A673 (cell line): ENCODE results near the gene CCDC78. TPM values are rescaled to one million over a fixed set of nuclear protein-coding genes. Genes with fewer than 3 reads are reported as not detected.

Experiments
- BruUV-seq: library from RNA; stranded (reverse); fragments of 400-500 nt; replicated peaks from 2 replicates; lab custom pipeline; 2021; lab: Mats Ljungman, UMichigan
- CTCF ChIA-PET: fragments of 300-600 bp; sonication (Branson Sonifier 250); formaldehyde crosslinking; loops from one replicate; lab custom pipeline; 2022; ENCODE audit warnings: antibody characterized with exemption; lab: Charles Lee
- POLR2A ChIA-PET: fragments of 300-600 bp; sonication (Branson Sonifier 250); formaldehyde crosslinking; loops from one replicate; lab custom pipeline; 2022; ENCODE audit warnings: antibody characterized with exemption; ENCODE audit not compliant: low non-redundant PET; lab: Charles Lee
- DNase-seq: peaks from one replicate; pipeline ENCODE4 v3.0.0-alpha.2; 2015; ENCODE audit warnings: low spot score
- H3K27ac ChIP-seq: fragments of 200-600 bp; sonication (generic); 2 replicates; pipeline ENCODE4 v1.5.1; 2016; ENCODE audit warnings: mixed run types, low read depth, mild to moderate bottlenecking, mixed read lengths, antibody characterized with exemption, low read length; ENCODE audit not compliant: poor library complexity, severe bottlenecking
- H3K27me3 ChIP-seq: fragments of 200-600 bp; sonication (generic); replicated peaks from 2 replicates; pipeline ENCODE4 v1.6.1; 2017; ENCODE audit warnings: mixed run types, low read depth, mild to moderate bottlenecking, mixed read lengths, antibody characterized with exemption, low read length; ENCODE audit not compliant: insufficient read depth, poor library complexity
- H3K36me3 ChIP-seq: fragments of 200-600 bp; sonication (generic); 2 replicates; pipeline ENCODE4 v1.6.1; 2016; ENCODE audit warnings: mixed run types, mild to moderate bottlenecking, mixed read lengths, antibody characterized with exemption, low read length; ENCODE audit not compliant: insufficient read depth, poor library complexity, severe bottlenecking
- H3K4me1 ChIP-seq: fragments of 200-600 bp; sonication (generic); 2 replicates; pipeline ENCODE4 v1.6.1; 2017; ENCODE audit warnings: mixed run types, mild to moderate bottlenecking, mixed read lengths, antibody characterized with exemption, low read length; ENCODE audit not compliant: insufficient read depth, poor library complexity, severe bottlenecking
- H3K4me3 ChIP-seq: fragments of 200-600 bp; sonication (generic); 2 replicates; pipeline ENCODE4 v1.5.1; 2016; ENCODE audit warnings: low read depth, mixed run types, mild to moderate bottlenecking, mixed read lengths, low read length; ENCODE audit not compliant: poor library complexity, severe bottlenecking
- H3K9me3 ChIP-seq: fragments of 200-600 bp; sonication (generic); 2 replicates; pipeline ENCODE4 v1.6.1; 2016; ENCODE audit warnings: mixed run types, low read depth, mild to moderate bottlenecking, mixed read lengths, antibody characterized with exemption, low read length; ENCODE audit not compliant: poor library complexity, severe bottlenecking
- CTCF ChIP-seq: fragments of 300-800, 200-600 bp; sonication (generic); conservative IDR thresholded peaks from 2 replicates; pipeline ENCODE4 v1.5.1; 2017; ENCODE audit warnings: low read depth, mild to moderate bottlenecking, antibody characterized with exemption, low read length, moderate library complexity, mixed read lengths
- EZH2 ChIP-seq: fragments of 200-600 bp; sonication (generic); IDR thresholded peaks from 2 replicates; pipeline ENCODE4 v1.6.1; 2017; ENCODE audit warnings: borderline replicate concordance, low read depth, mild to moderate bottlenecking, mixed read lengths, antibody characterized with exemption, low read length; ENCODE audit not compliant: poor library complexity, severe bottlenecking
- intact Hi-C: fragments of 100-400 bp; cut with micrococcal nuclease; formaldehyde crosslinking; loops from one replicate; pipeline ENCODE4 v1.10.0; 2022; ENCODE audit not compliant: unreplicated experiment
- total RNA-seq: library from RNA; stranded (reverse); gene quantifications from 2 replicates; pipeline ENCODE4 v1.2.3, GENCODE V29; 2021

Gene CCDC78
- total RNA-seq, 1 experiment from 2014 or later, result 0.28 TPM

GRCh38 chr16:769184-769784, 43.0 kb upstream of the CCDC78 start:
- TF ChIP-seq CTCF (no peak), EZH2 (no peak)
- POLR2A ChIA-PET, result no interaction called here
- no peak overlapping the region for H3K4me3 ChIP-seq
- CTCF ChIA-PET, result no interaction called here
- no peaks in the 10 kb centered on the region for H3K27me3 ChIP-seq
- intact Hi-C loops, result no loop called here
- DNase-seq, result no peak
- H3K4me1 ChIP-seq, result no peaks in the 10 kb centered on the region
- H3K9me3 ChIP-seq, result no peaks in the 10 kb centered on the region
- no TSS peak for BruUV-seq
- no peak overlapping the region for H3K27ac ChIP-seq
- H3K36me3 ChIP-seq, result no peaks in the 10 kb centered on the region

DNA sequence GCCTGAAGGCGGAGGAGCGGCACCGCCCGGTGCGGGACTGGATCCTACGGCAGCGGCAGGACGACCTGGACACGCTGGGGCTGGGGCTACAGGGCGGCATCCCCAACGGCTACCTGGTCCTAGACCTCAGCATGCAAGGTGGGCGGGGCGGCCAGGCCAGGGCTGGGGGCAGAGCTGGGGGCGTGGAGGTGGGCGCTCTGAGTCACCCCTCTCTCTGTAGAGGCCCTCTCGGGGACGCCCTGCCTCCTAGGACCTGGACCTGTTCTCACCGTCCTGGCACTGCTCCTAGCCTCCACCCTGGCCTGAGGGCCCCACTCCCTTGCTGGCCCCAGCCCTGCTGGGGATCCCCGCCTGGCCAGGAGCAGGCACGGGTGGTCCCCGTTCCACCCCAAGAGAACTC, 42.2 kb upstream of the CCDC78 start:
- ChIA-PET POLR2A (no interaction called here), CTCF (no interaction called here)
- no peaks in the 10 kb centered on the region for H3K9me3 ChIP-seq
- no peak for DNase-seq
- H3K4me3 ChIP-seq, result no peak overlapping the region
- BruUV-seq, result no TSS peak
- intact Hi-C loops, result no loop called here
- no peaks in the 10 kb centered on the region for H3K27me3 ChIP-seq
- TF ChIP-seq EZH2 (no peak), CTCF (no peak)
- H3K27ac ChIP-seq, result no peak overlapping the region
- no peaks in the 10 kb centered on the region for H3K4me1 ChIP-seq
- no peaks in the 10 kb centered on the region for H3K36me3 ChIP-seq

GRCh38 chr16:767743-768235, 41.5 kb upstream of the CCDC78 start:
- TF ChIP-seq CTCF (no peak), EZH2 (no peak)
- no TSS peak for BruUV-seq
- Histone ChIP-seq H3K36me3 (no peaks in the 10 kb centered on the region), H3K27ac (no peak overlapping the region), H3K9me3 (no peaks in the 10 kb centered on the region), H3K27me3 (no peaks in the 10 kb centered on the region), H3K4me1 (no peaks in the 10 kb centered on the region), H3K4me3 (no peak overlapping the region)
- POLR2A ChIA-PET, result no interaction called here
- DNase-seq, result no peak
- intact Hi-C loops, result no loop called here
- CTCF ChIA-PET, result no interaction called here
